Lower leg skin (tissue), 4 donors: ENCODE data around the gene SDK2. TPM values are rescaled to one million over a fixed set of nuclear protein-coding genes. Genes with fewer than 3 reads are reported as not detected.

ENCODE experiments used
- DNase-seq, 2 donors: peaks; one replicate each; pipeline ENCODE4 v3.0.0-alpha.2; 2019; ENCODE audit warnings: low spot score in 2 of 2
- H3K4me3 ChIP-seq: fragments of 200-600 bp; sonication (generic); 2 replicates; pipeline ENCODE4 v1.5.1; 2017; ENCODE audit warnings: mild to moderate bottlenecking, low read depth; ENCODE audit not compliant: poor library complexity, severe bottlenecking
- POLR2A ChIP-seq, 2 donors: fragments of 450-650 bp; IDR thresholded peaks; one replicate each; pipeline ENCODE4 v1.6.1; 2016 to 2017; ENCODE audit warnings: antibody characterized with exemption in 2 of 2, mild to moderate bottlenecking in 1 of 2, moderate library complexity in 1 of 2
- WGBS, 2 donors: methylation state at CpG; one replicate each; pipeline ENCODE4 v1.1.5; 2018; 5-methylcytosine and 5-hydroxymethylcytosine counted together
- intact Hi-C: fragments of 100-400 bp; cut with DNase I; formaldehyde crosslinking; loops from one replicate; pipeline ENCODE4 v1.15.0; 2023; ENCODE audit warnings: low total_unique reads
- total RNA-seq, 4 donors: library from RNA; depleted of rRNA; stranded (reverse); fragments of >200 nt; gene quantifications; one replicate each; pipeline ENCODE4 v1.1.0, GENCODE V29; 2016
- TF ChIP-seq, protein P1 (sequence below), 3 donors: fragments of 450-650 bp; IDR thresholded peaks; one replicate each; pipeline ENCODE4 v1.5.1; 2016; ENCODE audit warnings: antibody characterized with exemption in 3 of 3, mild to moderate bottlenecking in 3 of 3, moderate library complexity in 2 of 3

The SDK2 gene
- total RNA-seq, 4 donors from 2014 or later = 1.5 to 4.4 (median 1.6) TPM

DNA sequence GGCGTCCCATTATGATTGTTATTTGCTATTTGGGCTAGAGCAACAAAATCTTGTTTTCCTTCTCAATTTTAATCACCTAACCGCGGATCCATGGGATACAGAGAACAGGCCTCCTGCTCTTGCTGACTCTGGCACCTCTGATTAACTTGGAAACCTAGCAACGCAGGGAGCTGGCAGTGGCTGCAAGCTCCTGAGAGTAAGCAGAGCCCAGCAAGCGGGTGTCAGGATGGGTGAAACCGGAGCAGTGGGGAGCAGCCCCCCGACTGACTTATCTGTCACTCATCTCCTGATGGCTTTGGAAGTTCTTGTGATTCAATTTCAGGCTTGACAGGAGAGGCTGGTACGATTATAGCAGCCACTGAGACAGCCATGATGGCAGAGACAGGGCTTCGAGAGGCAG lies 286.9 kb downstream of the SDK2 start:
- 87 to 91% methylated on average over 9 of the region's 9 CpGs for whole genome bisulfite sequencing, 2 donors
- TF ChIP-seq, protein P1, sequence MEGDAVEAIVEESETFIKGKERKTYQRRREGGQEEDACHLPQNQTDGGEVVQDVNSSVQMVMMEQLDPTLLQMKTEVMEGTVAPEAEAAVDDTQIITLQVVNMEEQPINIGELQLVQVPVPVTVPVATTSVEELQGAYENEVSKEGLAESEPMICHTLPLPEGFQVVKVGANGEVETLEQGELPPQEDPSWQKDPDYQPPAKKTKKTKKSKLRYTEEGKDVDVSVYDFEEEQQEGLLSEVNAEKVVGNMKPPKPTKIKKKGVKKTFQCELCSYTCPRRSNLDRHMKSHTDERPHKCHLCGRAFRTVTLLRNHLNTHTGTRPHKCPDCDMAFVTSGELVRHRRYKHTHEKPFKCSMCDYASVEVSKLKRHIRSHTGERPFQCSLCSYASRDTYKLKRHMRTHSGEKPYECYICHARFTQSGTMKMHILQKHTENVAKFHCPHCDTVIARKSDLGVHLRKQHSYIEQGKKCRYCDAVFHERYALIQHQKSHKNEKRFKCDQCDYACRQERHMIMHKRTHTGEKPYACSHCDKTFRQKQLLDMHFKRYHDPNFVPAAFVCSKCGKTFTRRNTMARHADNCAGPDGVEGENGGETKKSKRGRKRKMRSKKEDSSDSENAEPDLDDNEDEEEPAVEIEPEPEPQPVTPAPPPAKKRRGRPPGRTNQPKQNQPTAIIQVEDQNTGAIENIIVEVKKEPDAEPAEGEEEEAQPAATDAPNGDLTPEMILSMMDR (IDR thresholded peaks at IDR 0.05) = no peak
- no peak for TF ChIP-seq POLR2A (IDR thresholded peaks at IDR 0.05)
- DNase-seq = peak in 1 of 2 donors; percentile 70
- H3K4me3 ChIP-seq = no peak overlapping the region
- intact Hi-C loops = no loop called here

DNA sequence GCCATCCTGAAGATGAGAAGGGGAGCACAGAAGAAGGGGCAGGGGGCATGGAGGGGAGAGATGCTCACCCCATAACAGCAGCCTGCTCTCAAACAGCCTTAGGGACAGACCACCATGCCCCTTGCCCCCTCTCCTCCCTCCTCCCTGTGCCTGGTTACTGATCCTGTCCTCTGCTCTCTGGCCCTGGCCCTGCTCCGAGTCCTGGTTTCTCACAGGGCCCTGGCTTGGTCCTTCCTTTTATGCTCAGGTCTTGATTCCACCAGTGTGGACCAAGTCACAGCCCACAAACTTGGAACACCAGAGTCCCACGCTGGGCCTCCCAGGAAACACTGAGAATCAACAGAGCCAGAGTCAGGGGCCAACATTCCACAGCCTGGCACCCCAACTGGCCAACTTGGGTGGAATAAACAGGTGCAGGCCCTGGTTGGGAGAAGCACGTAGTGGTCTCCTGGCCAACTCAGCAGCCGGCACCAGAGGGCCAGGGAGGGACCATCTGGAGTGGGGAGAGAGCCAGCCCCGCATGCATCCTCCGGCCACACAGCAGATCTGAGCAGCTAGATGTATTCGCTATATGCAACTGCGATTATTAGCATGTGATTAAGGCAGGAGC lies 287.6 kb downstream of the SDK2 start:
- peak in 1 of 2 donors; percentile 77 for DNase-seq
- TF ChIP-seq, protein P1 (IDR thresholded peaks at IDR 0.05) = no peak
- no peak for TF ChIP-seq POLR2A (IDR thresholded peaks at IDR 0.05)
- intact Hi-C loops = no loop called here
- H3K4me3 ChIP-seq = no peak overlapping the region
- 84 to 87% methylated on average over 8 of the region's 8 CpGs for WGBS, 2 donors

DNA sequence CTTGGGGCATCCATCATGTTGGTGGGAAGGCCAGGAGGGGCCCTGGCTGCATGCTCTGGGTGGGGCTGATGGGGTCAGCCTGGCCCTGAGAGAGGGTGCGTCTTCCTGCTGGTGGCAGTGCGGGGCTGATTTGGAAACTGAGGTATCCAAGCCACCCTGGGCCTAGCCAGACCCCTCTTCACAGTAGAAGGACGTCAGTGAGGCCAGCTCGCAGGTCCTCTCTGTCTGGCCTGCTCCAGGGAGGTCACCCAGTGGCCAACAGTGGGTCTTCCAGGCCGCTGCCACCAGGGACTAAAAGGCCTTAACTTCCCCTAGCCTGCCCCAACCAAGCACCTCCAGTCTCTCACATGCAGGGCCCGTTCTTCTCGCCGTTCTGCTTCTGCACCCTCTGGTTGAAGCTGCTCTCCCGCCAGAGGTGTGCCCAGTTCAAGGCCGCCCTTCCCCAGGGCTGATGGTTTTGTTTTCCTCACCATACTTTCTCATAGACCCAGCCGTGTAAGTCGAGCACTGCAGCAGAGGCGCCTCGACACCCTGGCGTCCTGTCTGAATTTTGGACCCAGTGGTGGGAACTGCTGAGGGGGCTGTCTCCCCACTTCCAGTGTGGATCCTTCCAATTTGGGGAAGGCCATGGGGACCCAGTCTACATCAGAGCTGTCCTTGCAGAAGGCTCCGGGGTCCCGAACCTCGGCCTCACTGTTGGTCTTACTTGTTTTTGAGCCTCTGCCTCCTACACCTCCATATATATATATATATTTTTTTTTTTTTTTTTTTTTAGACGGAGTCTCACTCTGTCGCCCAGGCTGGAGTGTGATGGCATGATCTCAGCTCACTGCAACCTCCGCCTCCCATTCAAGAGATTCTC lies 289.6 kb downstream of the SDK2 start:
- DNase-seq = peak in 1 of 2 donors; percentile 80
- WGBS, 2 donors = 92 to 94% methylated on average over 19 to 21 of the region's 21 CpGs
- intact Hi-C loops = no loop called here

DNA sequence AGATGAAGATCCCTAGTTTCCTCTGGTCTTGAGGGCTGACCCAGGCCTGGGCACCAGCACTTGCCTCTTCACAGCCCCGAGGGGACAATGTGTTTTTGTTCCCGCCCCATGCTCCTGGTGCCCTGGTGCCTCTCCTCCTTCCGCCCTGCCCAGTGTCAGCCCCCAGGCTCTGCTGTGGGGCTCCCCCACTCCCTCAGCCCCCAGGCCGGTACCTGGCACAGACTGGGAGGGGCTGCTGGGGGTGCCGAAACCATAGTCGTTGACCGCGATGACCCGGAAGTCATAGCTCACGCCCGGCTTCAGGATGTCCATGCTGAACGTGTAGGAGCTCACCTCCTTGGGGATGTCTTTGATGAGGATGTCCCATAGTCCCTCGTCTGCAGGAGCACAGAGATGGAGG lies 292.0 kb downstream of the SDK2 start:
- TF ChIP-seq, protein P1 (IDR thresholded peaks at IDR 0.05) = no peak
- no peak for TF ChIP-seq POLR2A (IDR thresholded peaks at IDR 0.05)
- intact Hi-C loops = no loop called here
- no peak for DNase-seq
- H3K4me3 ChIP-seq = no peak overlapping the region
- WGBS, 2 donors = 94 to 95% methylated on average over 13 of the region's 13 CpGs

More for the DNA sequence above, 289.6 kb downstream of the SDK2 start:
- H3K4me3 ChIP-seq = no peak overlapping the region
- TF ChIP-seq POLR2A (IDR thresholded peaks at IDR 0.05) = no peak
- TF ChIP-seq, protein P1 (IDR thresholded peaks at IDR 0.05) = no peak

DNA sequence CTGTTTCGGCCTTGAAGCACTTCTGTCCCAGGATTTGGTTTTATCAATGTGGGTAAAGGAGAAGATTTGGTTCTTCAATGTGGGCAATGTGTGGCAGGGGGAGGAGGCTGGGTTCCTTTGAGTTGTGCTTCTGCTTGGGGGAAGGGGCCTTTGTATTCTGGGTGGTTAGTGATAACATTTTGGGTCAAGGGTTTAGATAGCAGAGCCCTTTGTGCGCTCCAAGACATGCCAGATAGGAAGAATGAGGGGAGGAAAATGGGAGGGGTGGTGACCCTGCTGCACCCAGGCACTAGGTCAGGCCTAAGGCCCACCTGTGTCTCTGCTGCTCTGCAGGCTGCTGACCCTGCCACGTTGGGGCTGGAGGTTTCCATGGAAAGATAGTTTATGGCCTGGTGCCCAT lies 292.5 kb downstream of the SDK2 start:
- no peak for DNase-seq
- H3K4me3 ChIP-seq = no peak overlapping the region
- intact Hi-C loops = no loop called here
- WGBS, 2 donors = 83 to 89% methylated on average over 3 of the region's 3 CpGs
- TF ChIP-seq POLR2A (IDR thresholded peaks at IDR 0.05) = no peak
- TF ChIP-seq, protein P1 (IDR thresholded peaks at IDR 0.05) = no peak
